A673 (cell line): ENCODE results near the gene UHRF1.

Source experiments
- CTCF ChIP-seq: fragments of 300-800, 200-600 bp; sonication (generic); conservative IDR thresholded peaks from 2 replicates; pipeline ENCODE4 v1.5.1; 2017; ENCODE audit warnings: low read depth, mild to moderate bottlenecking, antibody characterized with exemption, low read length, moderate library complexity, mixed read lengths
- EZH2 ChIP-seq: fragments of 200-600 bp; sonication (generic); IDR thresholded peaks from 2 replicates; pipeline ENCODE4 v1.6.1; 2017; ENCODE audit warnings: borderline replicate concordance, low read depth, mild to moderate bottlenecking, mixed read lengths, antibody characterized with exemption, low read length; ENCODE audit not compliant: poor library complexity, severe bottlenecking

DNA sequence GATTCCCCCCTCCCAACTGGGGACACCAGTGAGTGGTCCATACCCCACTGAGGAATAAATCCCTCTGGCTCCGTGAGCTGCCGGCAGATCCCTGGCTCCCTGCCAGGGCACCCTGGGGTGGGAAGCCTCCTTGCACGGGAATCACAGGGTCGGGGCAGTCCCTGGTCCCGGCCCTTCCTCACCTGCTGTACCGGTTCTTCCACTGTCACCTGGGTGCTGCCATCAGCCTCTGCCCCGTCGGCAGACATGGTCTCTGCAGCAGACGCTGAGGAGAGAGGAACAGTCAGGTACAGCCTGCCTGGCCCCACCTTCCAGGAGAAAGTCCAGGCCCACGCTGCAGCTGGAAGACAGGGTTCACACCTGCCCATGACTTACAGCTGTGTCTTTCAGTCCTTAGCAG lies 48.2 kb upstream of the UHRF1 start:
- TF ChIP-seq CTCF (no peak), EZH2 (no peak)
